Lung (tissue), 16 donors: ENCODE results near the gene TTC29. TPM values are rescaled to one million over a fixed set of nuclear protein-coding genes. Genes with fewer than 3 reads are reported as not detected.

Experiments used
- ATAC-seq: fragments of 200-7000 bp; cut with Tn5 transposase; one replicate; pipeline ENCODE4 v1.9.1; 2020; ENCODE audit warnings: moderate number of reproducible peaks; ENCODE audit not compliant: insufficient read depth, low FRiP score
- DNase-seq, 3 donors: peaks; one replicate each; pipeline ENCODE4 v3.0.0-alpha.2; 2013 to 2017
- H3K27ac ChIP-seq, 2 donors: one replicate each; pipeline ENCODE4 v1.5.1; 2013; ENCODE audit warnings: mild to moderate bottlenecking in 2 of 2, moderate library complexity in 2 of 2, control low read depth in 1 of 2, inconsistent platforms in 1 of 2, low read depth in 1 of 2, low read length in 1 of 2
- H3K27me3 ChIP-seq, 3 donors: one replicate each; pipeline ENCODE4 v1.5.1; 2013; ENCODE audit warnings: low read length in 2 of 3; ENCODE audit not compliant: control insufficient read depth in 3 of 3, insufficient read depth in 3 of 3
- H3K36me3 ChIP-seq, 4 donors: one replicate each; pipeline ENCODE4 v1.5.1; 2013; ENCODE audit warnings: low read length in 4 of 4, mild to moderate bottlenecking in 1 of 4, moderate library complexity in 1 of 4; ENCODE audit not compliant: control insufficient read depth in 4 of 4, insufficient read depth in 4 of 4
- H3K4me1 ChIP-seq, 5 donors: one replicate each; pipeline ENCODE4 v1.5.1; 2013; ENCODE audit warnings: low read length in 5 of 5, mild to moderate bottlenecking in 2 of 5, moderate library complexity in 1 of 5; ENCODE audit not compliant: control insufficient read depth in 5 of 5, insufficient read depth in 5 of 5
- H3K4me3 ChIP-seq: one replicate; pipeline ENCODE4 v1.5.1; 2013; ENCODE audit warnings: mild to moderate bottlenecking, control low read depth, moderate library complexity
- H3K9ac ChIP-seq, 2 donors: one replicate each; pipeline ENCODE4 v1.5.1; 2013; ENCODE audit warnings: low read length in 2 of 2, control low read depth in 1 of 2; ENCODE audit not compliant: insufficient read depth in 1 of 2
- H3K9me3 ChIP-seq, 4 donors: one replicate each; pipeline ENCODE4 v1.5.1; 2013; ENCODE audit warnings: low read length in 3 of 4, mild to moderate bottlenecking in 1 of 4, moderate library complexity in 1 of 4; ENCODE audit not compliant: control insufficient read depth in 4 of 4, insufficient read depth in 3 of 4
- CTCF ChIP-seq: IDR thresholded peaks from 2 replicates; pipeline ENCODE4 v1.5.1; 2012; ENCODE audit warnings: mild to moderate bottlenecking; ENCODE audit errors: control extremely low read depth, extremely low read depth
- WGBS, 2 donors: extraction: QIAGEN DNeasy Blood & Tissue Kit; methylation state at CpG; one replicate each; pipeline ENCODE4 v1.1.7; 2013; 5-methylcytosine and 5-hydroxymethylcytosine counted together
- long read RNA-seq, 5 donors: transcript quantifications; one replicate each; lab custom pipeline, GENCODE V29; 2026
- polyA plus RNA-seq, 2 donors: library from polyadenylated mRNA; stranded (reverse); fragments of 200-250 nt; gene quantifications; one replicate each; pipeline ENCODE4 v1.2.1, GENCODE V29; 2013
- total RNA-seq, 2 donors: library from RNA; depleted of rRNA in 1 of 2; stranded (reverse); fragments of >200 nt in 1 of 2; gene quantifications; one replicate each; pipeline ENCODE4 v1.2.1, GENCODE V29; 2014 to 2021
- donor health status: control.
- donor health status: control.
- donor health status: Bipolar disorder and iron deficiency.
- donor health status: healthy.
- donor health status: DM: yes; HTN: yes; CAD: no.

TTC29 gene
- total RNA-seq (10 to 100 TPM; 10.2 to 11.1 TPM), polyA plus RNA-seq (1 to 10 TPM; 2.6 to 4.2 TPM)
- long read RNA-seq, donor 1, partial matches to known transcripts: 0 of 3 reads
- long read RNA-seq, donor 1, other reads (novel, unspliced or antisense): 0 of 3 reads
- long read RNA-seq, donor 2: 0 reads
- long read RNA-seq, donor 3, partial matches to known transcripts: 0 of 1 reads
- long read RNA-seq, donor 3, other reads (novel, unspliced or antisense): 0 of 1 reads
- long read RNA-seq, donor 4: 0 reads
- long read RNA-seq, donor 5, partial matches to known transcripts: 0 of 1 reads
- long read RNA-seq, donor 5, other reads (novel, unspliced or antisense): 0 of 1 reads

- H3K4me1 ChIP-seq: peaks cover 0 to 8% (median 6%) of the 10 kb centered on the region in 5 donors
- H3K9ac ChIP-seq: peak within 1 kb of the TSS in 1 of 2 donors; percentile 85
- WGBS, 2 donors: 1% methylated on average over 39 of the region's 39 CpGs
- no peak for TF ChIP-seq CTCF
- peak within 1 kb of the TSS; percentile 45 for H3K4me3 ChIP-seq
- no peaks in the 10 kb centered on the region for H3K36me3 ChIP-seq
- ATAC-seq (peak; percentile 100), DNase-seq (peak; percentile 94 to 95 (median 94))
- no peaks in the 10 kb centered on the region for H3K9me3 ChIP-seq
- H3K27me3 ChIP-seq: no peaks in the 10 kb centered on the region
- no peak within 1 kb of the TSS for H3K27ac ChIP-seq
Observed at GRCh38 chr4:146945556-146946374, at the start of gene TTC29. Gene TTC29, minus strand, starts transcription at chr4:146945864. Its CDS starts 5,969 bp downstream, at chr4:146939895.

- Histone ChIP-seq H3K9me3 (no peaks in the 10 kb centered on the region), H3K27me3 (no peaks in the 10 kb centered on the region), H3K27ac (no peak overlapping the region), H3K9ac (no peak overlapping the region), H3K4me1 (no peaks in the 10 kb centered on the region), H3K4me3 (no peak overlapping the region), H3K36me3 (no peaks in the 10 kb centered on the region)
- ATAC-seq: no peak
- 72 to 87% methylated on average over 4 of the region's 4 CpGs for WGBS, 2 donors
- no peak for TF ChIP-seq CTCF
- no peak for DNase-seq
Observed at GRCh38 chr4:146981651-146982050, 36.0 kb upstream of the TTC29 start.

GRCh38 chr4:146978641-146979040, 33.0 kb upstream of the TTC29 start:
- ATAC-seq: no peak
- Histone ChIP-seq H3K4me3 (no peak overlapping the region), H3K9ac (no peak overlapping the region), H3K27me3 (no peaks in the 10 kb centered on the region), H3K36me3 (no peaks in the 10 kb centered on the region), H3K4me1 (no peaks in the 10 kb centered on the region), H3K9me3 (no peaks in the 10 kb centered on the region), H3K27ac (no peak overlapping the region)
- no peak for DNase-seq
- TF ChIP-seq CTCF: no peak
- WGBS, 2 donors: 72 to 78% methylated on average over 4 of the region's 4 CpGs
